Measurements from ENCODE around the gene P2RY2.
"Not testable (repeated sequence)": the region's sequence is repeated elsewhere in the genome, so short reads cannot be mapped to it uniquely, and the experiment has no call there.

P2RY2 gene

GRCh38 chr11:73267906-73268540 is 49.9 kb downstream of the P2RY2 start:
- DNase-seq (ENCODE audit: low read depth) = no peak

- DNase-seq (ENCODE audit: low read depth) = no peak
Measured at GRCh38 chr11:73268671-73269271, 50.7 kb downstream of the P2RY2 start.

GRCh38 chr11:73269459-73270015 is 51.5 kb downstream of the P2RY2 start:
- DNase-seq (ENCODE audit: low read depth) = no peak

GRCh38 chr11:73270016-73270854 is 52.2 kb downstream of the P2RY2 start:
- no peak for DNase-seq (ENCODE audit: low read depth)

- DNase-seq (ENCODE audit: low read depth) = no peak
Measured at GRCh38 chr11:73270855-73271477, 52.9 kb downstream of the P2RY2 start.

- DNase-seq (ENCODE audit: low read depth) = not testable (repeated sequence)
Measured at GRCh38 chr11:73271478-73271865, 53.4 kb downstream of the P2RY2 start.

GRCh38 chr11:73271936-73272679 is 54.0 kb downstream of the P2RY2 start, which contains the start of gene P2RY6:
TSS of gene P2RY6 (plus strand) at chr11:73272338. CDS start at chr11:73296519, 24,181 bp downstream.
- DNase-seq (ENCODE audit: low read depth) = no peak

GRCh38 chr11:73272680-73273038 is 54.6 kb downstream of the P2RY2 start:
- no peak for DNase-seq (ENCODE audit: low read depth)

- no peak for DNase-seq (ENCODE audit: low read depth)
Measured at GRCh38 chr11:73273222-73273895, 55.3 kb downstream of the P2RY2 start.

- DNase-seq (ENCODE audit: low read depth) = not testable (repeated sequence)
Measured at GRCh38 chr11:73274191-73274590, 56.1 kb downstream of the P2RY2 start.

- DNase-seq (ENCODE audit: low read depth) = no peak
Measured at GRCh38 chr11:73274722-73275380, 56.8 kb downstream of the P2RY2 start.

GRCh38 chr11:73275381-73275750 is 57.3 kb downstream of the P2RY2 start:
- no peak for DNase-seq (ENCODE audit: low read depth)

GRCh38 chr11:73277467-73277866 is 59.4 kb downstream of the P2RY2 start:
- no peak for DNase-seq (ENCODE audit: low read depth)

GRCh38 chr11:73280626-73281025 is 62.5 kb downstream of the P2RY2 start:
- DNase-seq (ENCODE audit: low read depth) = no peak

- DNase-seq (ENCODE audit: low read depth) = no peak
Measured at GRCh38 chr11:73281201-73281741, 63.2 kb downstream of the P2RY2 start.

- no peak for DNase-seq (ENCODE audit: low read depth)
Measured at GRCh38 chr11:73281796-73282660, 63.9 kb downstream of the P2RY2 start.

GRCh38 chr11:73283276-73284000 is 65.4 kb downstream of the P2RY2 start:
- no peak for DNase-seq (ENCODE audit: low read depth)

- DNase-seq (ENCODE audit: low read depth) = no peak
Measured at GRCh38 chr11:73284106-73284505, 66.0 kb downstream of the P2RY2 start.

GRCh38 chr11:73285721-73286120 is 67.6 kb downstream of the P2RY2 start:
- no peak for DNase-seq (ENCODE audit: low read depth)
